ENCODE results near the gene TCHH.

DNA sequence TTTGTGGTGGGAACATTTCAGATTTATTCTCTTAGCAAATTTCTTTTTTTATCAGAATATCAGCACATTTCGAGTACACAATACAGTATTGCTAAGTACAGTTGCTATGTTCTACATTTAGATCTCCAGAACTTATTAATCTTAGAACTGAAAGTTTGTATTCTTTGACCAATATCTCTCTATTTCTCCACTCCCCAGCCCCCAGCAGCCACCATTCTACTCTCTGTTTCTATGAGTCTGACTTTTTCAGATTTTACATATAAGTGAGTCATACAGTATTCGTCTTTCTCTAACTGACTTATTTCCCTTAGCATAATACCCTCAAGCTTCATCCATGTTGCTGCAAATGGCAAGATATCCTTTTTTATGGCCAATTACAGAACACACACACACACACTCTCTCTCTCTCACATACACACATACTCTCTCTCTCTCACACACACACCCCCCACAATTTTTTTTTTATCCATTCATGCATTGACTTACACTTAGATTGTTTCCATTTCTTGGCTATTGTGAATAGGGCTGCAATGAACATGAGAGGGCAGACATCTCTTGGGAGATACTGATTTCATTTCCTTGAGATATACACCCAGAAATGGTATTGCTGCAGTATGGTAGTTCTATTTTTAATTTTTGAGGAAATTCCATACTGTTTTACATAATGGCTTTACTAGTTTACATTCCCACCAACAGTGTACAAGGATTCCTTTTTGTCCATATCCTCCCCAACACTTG lies 28.1 kb upstream of the TCHH start:
- TF ChIP-seq, protein P1, sequence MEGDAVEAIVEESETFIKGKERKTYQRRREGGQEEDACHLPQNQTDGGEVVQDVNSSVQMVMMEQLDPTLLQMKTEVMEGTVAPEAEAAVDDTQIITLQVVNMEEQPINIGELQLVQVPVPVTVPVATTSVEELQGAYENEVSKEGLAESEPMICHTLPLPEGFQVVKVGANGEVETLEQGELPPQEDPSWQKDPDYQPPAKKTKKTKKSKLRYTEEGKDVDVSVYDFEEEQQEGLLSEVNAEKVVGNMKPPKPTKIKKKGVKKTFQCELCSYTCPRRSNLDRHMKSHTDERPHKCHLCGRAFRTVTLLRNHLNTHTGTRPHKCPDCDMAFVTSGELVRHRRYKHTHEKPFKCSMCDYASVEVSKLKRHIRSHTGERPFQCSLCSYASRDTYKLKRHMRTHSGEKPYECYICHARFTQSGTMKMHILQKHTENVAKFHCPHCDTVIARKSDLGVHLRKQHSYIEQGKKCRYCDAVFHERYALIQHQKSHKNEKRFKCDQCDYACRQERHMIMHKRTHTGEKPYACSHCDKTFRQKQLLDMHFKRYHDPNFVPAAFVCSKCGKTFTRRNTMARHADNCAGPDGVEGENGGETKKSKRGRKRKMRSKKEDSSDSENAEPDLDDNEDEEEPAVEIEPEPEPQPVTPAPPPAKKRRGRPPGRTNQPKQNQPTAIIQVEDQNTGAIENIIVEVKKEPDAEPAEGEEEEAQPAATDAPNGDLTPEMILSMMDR (IDR thresholded peaks at IDR 0.05) = no peak
- no peak for TF ChIP-seq POLR2A (IDR thresholded peaks at IDR 0.05)

All from Peyer's patch (tissue), 4 donors.